22Rv1 (cell line): ENCODE measurements around the gene ALDH18A1.

Experiments used
- CTCF ChIP-seq: fragments of 450-650 bp; IDR thresholded peaks from 2 replicates; pipeline ENCODE4 v1.5.1; 2017; ENCODE audit warnings: mild to moderate bottlenecking
- ZFX ChIP-seq: fragments of 450-650 bp; IDR thresholded peaks from 2 replicates; pipeline ENCODE4 v1.6.1; 2017; ENCODE audit warnings: antibody characterized with exemption, borderline replicate concordance

GRCh38 chr10:95571390-95571789 is 85.1 kb downstream of the ALDH18A1 start:
- TF ChIP-seq CTCF (no peak), ZFX (no peak)
